Effector memory CD8-positive, alpha-beta T cell (primary cell): ENCODE measurements around the gene DPH3.
"Not testable (repeated sequence)": the region's sequence is repeated elsewhere in the genome, so short reads cannot be mapped to it uniquely, and the experiment has no call there.

Experiments used
- ATAC-seq: fragments of 150-1000 bp; cut with Tn5 transposase; replicated peaks from 2 replicates; pipeline ENCODE4 v1.10.0; 2021; ENCODE audit warnings: mild to moderate bottlenecking, moderate library complexity
- DNase-seq, 3 experiments: peaks; one replicate each; pipeline ENCODE4 v3.0.0; 2021
- H3K27ac Mint-ChIP-seq, 2 donors: one replicate each; pipeline ENCODE4 v1.8.0; 2022; ENCODE audit warnings: mild to moderate bottlenecking in 2 of 2, mixed read lengths in 2 of 2, moderate library complexity in 2 of 2
- H3K27me3 Mint-ChIP-seq, 2 donors: one replicate each; pipeline ENCODE4 v1.8.0; 2022; ENCODE audit warnings: mixed read lengths in 2 of 2
- H3K36me3 Mint-ChIP-seq: one replicate; pipeline ENCODE4 v1.8.0; 2022; ENCODE audit warnings: mild to moderate bottlenecking, moderate library complexity, mixed read lengths; ENCODE audit not compliant: insufficient read depth
- H3K4me1 Mint-ChIP-seq, 2 donors: one replicate each; pipeline ENCODE4 v1.8.0; 2022; ENCODE audit warnings: low read depth in 2 of 2, mixed read lengths in 2 of 2
- H3K4me3 Mint-ChIP-seq, 2 donors: one replicate each; pipeline ENCODE4 v1.8.0; 2022; ENCODE audit warnings: mild to moderate bottlenecking in 2 of 2, mixed read lengths in 2 of 2, moderate library complexity in 2 of 2
- H3K9me3 Mint-ChIP-seq, 2 donors: one replicate each; pipeline ENCODE4 v1.8.0; 2022; ENCODE audit warnings: mixed read lengths in 2 of 2
- total RNA-seq, 9 experiments: gene quantifications; one replicate each; lab custom pipeline; 2026; lab: John Stamatoyannopoulos, UW

The DPH3 gene
- total RNA-seq: 22.2 to 62.2 (median 39.1) reads per million in 9 experiments

- DNase-seq (peak; percentile 99 to 100 (median 99)), ATAC-seq (peak; percentile 91)
- H3K4me3 Mint-ChIP-seq: peak within 1 kb of the TSS; percentile 92 to 96
- H3K9me3 Mint-ChIP-seq: no peaks in the 10 kb centered on the region
- no peaks in the 10 kb centered on the region for H3K27me3 Mint-ChIP-seq
- H3K36me3 Mint-ChIP-seq: peaks cover 12% of the 10 kb centered on the region
- H3K4me1 Mint-ChIP-seq: peaks cover 13 to 25% of the 10 kb centered on the region in 2 donors
- H3K27ac Mint-ChIP-seq: peak within 1 kb of the TSS; percentile 99
These were observed at the start of gene DPH3, which contains the start of gene OXNAD1 for GRCh38 chr3:16264708-16265454. Gene DPH3, minus strand, starts transcription at chr3:16264943. Its CDS starts 67 bp downstream, at chr3:16264876. Gene OXNAD1, plus strand, starts transcription at chr3:16265212. Its CDS starts 5,741 bp downstream, at chr3:16270953.

- DNase-seq (no peak), ATAC-seq (no peak)
- H3K27ac Mint-ChIP-seq: peak overlapping the region; percentile 84 to 97
- no peaks in the 10 kb centered on the region for H3K27me3 Mint-ChIP-seq
- no peaks in the 10 kb centered on the region for H3K9me3 Mint-ChIP-seq
- peaks cover 54% of the 10 kb centered on the region for H3K36me3 Mint-ChIP-seq
- H3K4me1 Mint-ChIP-seq: peaks cover 55 to 68% of the 10 kb centered on the region in 2 donors
- peak overlapping the region; percentile 37 to 51 for H3K4me3 Mint-ChIP-seq
These were observed 49.3 kb upstream of the DPH3 start for GRCh38 chr3:16313886-16314645.

DNA sequence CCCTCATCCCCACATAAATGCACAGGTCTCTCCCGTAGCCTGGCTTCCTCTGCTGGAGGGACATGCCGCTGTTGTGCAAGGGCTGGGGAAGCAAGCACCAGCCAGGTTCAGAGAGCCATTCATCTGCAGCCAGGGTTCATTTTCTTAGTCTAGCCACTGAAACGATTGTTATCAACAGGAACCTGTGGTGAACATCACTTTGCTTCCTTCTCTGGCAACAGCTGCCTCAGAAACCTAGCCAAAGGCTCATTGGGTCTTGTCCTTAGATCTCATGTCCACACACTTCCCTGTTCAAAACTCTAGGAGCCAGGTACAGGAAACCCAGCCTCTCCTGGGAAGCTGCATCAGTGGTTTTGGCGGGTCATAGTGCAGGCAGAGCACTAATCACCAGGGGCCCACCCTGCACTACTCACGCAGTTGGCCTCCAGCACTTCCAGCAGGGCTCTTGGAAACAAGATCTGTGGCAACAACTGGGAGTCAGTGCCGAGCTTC is 47.3 kb upstream of the DPH3 start:
- ATAC-seq (peak; percentile 79), DNase-seq (peak; percentile 52 to 57 (median 52))
- no peaks in the 10 kb centered on the region for H3K27me3 Mint-ChIP-seq
- peak overlapping the region; percentile 92 to 97 for H3K27ac Mint-ChIP-seq
- H3K4me3 Mint-ChIP-seq: peak overlapping the region; percentile 78 to 82
- H3K4me1 Mint-ChIP-seq: peaks cover 56 to 71% of the 10 kb centered on the region in 2 donors
- no peaks in the 10 kb centered on the region for H3K9me3 Mint-ChIP-seq
- peaks cover 49% of the 10 kb centered on the region for H3K36me3 Mint-ChIP-seq

- Mint-ChIP-seq H3K4me1 (peaks cover 54 to 71% of the 10 kb centered on the region in 2 donors), H3K36me3 (peaks cover 37% of the 10 kb centered on the region), H3K27ac (peak overlapping the region; percentile 89 to 94), H3K4me3 (peak overlapping the region in 1 of 2 donors; percentile 76)
- H3K27me3 Mint-ChIP-seq, H3K9me3 Mint-ChIP-seq, ATAC-seq, DNase-seq: not testable (repeated sequence)
These were observed 45.7 kb upstream of the DPH3 start for GRCh38 chr3:16310486-16310885.

DNA sequence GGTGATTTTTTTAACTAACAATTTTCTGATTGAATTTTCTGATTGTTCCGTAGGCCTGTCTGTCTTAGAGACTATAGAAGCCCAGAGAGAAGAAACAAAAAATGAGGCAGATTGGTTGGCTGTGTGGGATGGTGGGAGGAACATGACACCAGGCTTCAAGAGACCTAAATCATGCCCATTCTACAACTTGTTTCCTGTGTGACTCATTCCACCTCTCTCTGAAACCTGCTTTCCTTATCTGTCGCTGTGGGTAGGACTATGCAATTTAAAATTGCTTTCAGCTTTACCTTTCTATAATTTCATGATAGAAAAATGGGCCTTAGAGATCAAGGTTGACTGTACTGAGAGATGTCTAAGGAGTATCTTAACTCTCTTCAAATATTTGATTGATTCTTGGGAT is 44.8 kb upstream of the DPH3 start:
- peaks cover 40% of the 10 kb centered on the region for H3K36me3 Mint-ChIP-seq
- no peaks in the 10 kb centered on the region for H3K9me3 Mint-ChIP-seq
- ATAC-seq (peak; percentile 76), DNase-seq (peak; percentile 27 to 38 (median 36))
- H3K4me1 Mint-ChIP-seq: peaks cover 63 to 75% of the 10 kb centered on the region in 2 donors
- H3K27me3 Mint-ChIP-seq: no peaks in the 10 kb centered on the region
- peak overlapping the region; percentile 89 to 94 for H3K27ac Mint-ChIP-seq
- peak overlapping the region; percentile 70 to 76 for H3K4me3 Mint-ChIP-seq

DNA sequence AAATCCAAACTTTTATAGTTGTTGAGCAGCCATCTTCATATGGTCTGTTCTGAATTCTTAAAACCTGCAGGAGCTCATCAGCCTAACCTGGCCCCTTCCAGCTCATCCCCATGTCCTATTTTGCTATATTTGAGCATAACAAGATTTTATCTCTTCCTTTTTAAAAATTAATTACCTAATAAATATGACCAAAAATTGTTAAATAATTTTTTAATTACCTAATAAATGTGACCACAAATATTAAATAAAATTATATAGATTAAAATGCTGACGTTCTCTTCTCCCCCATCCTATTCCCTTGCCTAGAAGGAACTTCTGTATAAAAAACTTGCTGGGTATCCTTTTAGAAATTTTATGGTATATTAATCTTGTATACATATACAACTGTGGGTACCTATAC is 44.0 kb upstream of the DPH3 start:
- no peaks in the 10 kb centered on the region for H3K27me3 Mint-ChIP-seq
- peaks cover 64 to 77% of the 10 kb centered on the region in 2 donors for H3K4me1 Mint-ChIP-seq
- peak overlapping the region in 1 of 2 donors; percentile 20 for H3K4me3 Mint-ChIP-seq
- H3K9me3 Mint-ChIP-seq: no peaks in the 10 kb centered on the region
- DNase-seq (no peak), ATAC-seq (no peak)
- H3K27ac Mint-ChIP-seq: no peak overlapping the region
- peaks cover 46% of the 10 kb centered on the region for H3K36me3 Mint-ChIP-seq

DNA sequence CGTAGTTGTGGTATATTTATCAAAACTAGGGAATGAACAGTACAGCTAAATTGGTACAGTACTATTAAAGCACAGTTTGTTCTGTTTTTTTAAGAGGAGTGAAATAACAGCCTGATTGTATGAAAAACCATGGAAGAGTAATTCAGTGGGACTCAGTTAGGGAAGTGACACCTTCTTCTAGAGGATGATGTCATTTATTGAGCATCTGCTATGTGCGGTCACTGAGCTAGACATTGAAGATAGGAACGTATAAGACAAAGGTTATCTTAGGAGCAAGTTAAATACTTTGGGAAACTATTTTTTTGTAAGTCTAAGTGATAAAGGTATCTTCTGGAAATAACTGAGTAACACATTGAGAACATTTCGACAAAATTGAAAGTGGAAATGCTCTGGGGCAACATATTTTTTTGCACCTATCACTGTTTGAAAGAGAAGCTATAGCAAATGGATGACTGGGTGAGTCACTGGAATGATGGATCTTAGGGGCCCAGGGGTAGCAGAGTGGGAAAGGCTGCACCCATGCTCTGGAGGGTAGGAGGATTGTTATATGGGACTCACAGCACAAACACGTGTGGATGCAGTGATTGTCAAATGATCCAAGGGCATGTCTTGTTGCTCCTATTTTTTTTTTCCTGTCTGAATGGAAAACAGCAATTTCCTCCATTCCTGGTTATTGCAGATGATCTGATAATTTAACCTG is 43.2 kb upstream of the DPH3 start:
- peaks cover 62 to 73% of the 10 kb centered on the region in 2 donors for H3K4me1 Mint-ChIP-seq
- H3K9me3 Mint-ChIP-seq: no peaks in the 10 kb centered on the region
- peaks cover 50% of the 10 kb centered on the region for H3K36me3 Mint-ChIP-seq

DNA sequence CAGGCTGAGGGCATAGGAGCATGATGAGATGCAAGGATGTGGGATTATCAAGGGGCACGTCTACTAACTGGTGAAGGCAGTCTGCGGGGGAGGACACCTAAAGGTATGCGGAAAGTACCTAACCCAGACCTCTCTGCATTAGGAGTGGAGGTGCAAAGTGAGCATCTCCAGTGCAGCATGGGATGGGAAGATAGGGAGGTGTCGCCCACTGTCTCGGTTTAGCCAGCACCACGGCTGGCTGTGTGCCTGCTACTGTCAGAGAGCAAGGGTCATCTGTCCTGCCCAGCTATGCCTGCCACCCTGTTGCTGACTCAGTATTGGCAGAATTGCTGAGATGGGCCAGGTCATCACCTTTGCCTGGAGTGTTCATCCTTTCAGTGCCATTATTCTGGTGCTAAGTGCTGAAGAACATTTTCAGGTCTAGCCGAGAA is 40.4 kb upstream of the DPH3 start:
- H3K4me3 Mint-ChIP-seq: peak overlapping the region; percentile 17 to 65
- no peaks in the 10 kb centered on the region for H3K9me3 Mint-ChIP-seq
- DNase-seq: peak; percentile 33 to 38 (median 36)
- H3K27me3 Mint-ChIP-seq: no peaks in the 10 kb centered on the region
- H3K4me1 Mint-ChIP-seq: peaks cover 66 to 83% of the 10 kb centered on the region in 2 donors
- H3K36me3 Mint-ChIP-seq: peaks cover 54% of the 10 kb centered on the region
- H3K27ac Mint-ChIP-seq: peak overlapping the region; percentile 73 to 93
- ATAC-seq: peak; percentile 42

More for the DNA sequence above, 43.2 kb upstream of the DPH3 start:
- ATAC-seq (no peak), DNase-seq (no peak)
- H3K27ac Mint-ChIP-seq: peak overlapping the region in 1 of 2 donors; percentile 68
- no peaks in the 10 kb centered on the region for H3K27me3 Mint-ChIP-seq
- H3K4me3 Mint-ChIP-seq: peak overlapping the region in 1 of 2 donors; percentile 3

DNA sequence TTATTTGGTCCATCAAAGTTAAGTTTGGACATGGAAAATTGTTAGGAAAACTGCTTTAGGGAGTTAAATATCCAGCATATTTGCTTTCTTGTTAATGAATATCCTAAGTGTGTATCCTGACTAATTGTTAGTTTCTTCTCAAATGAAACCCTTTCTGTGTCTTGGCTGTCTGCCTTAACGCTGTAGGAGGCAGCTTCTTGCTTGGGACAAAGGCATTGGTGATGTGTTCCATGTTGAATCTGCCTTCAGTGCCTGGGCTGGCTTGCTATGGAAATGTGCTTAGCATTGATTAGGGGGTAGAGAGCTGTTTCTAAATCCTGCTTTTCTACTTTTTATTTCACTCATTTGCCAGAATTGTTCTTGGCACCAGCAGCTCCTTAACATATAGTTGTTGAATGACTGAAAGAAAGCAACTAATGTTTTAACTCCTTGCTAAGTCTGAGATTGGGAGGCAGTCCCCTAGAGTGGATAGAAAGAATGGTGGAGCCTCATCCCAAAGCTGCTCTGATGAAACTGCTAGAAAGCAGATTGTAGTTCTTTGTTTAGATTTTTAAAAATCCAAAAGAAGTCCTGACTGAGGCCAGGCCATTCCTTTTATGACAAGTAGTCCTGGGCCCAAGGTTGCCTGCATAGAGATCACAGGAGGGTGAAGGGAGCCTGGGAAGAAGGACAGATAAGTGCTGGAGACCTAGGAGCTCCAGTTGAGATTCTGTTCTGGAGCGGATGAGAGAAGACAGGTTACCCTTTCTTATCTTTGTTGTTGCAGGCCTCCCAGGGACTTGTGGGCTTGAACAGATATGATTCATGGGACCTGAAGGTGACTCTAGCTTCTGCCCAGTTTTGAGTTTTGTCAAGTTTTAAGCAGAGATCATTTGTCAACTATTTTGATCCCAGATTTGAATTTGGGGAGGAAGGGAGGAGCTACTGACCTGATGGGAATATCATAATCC is 39.6 kb upstream of the DPH3 start:
- H3K36me3 Mint-ChIP-seq: peaks cover 58% of the 10 kb centered on the region
- ATAC-seq: no peak
- H3K4me3 Mint-ChIP-seq: peak overlapping the region; percentile 2 to 65
- H3K27ac Mint-ChIP-seq: peak overlapping the region; percentile 73 to 93
- no peak for DNase-seq
- H3K27me3 Mint-ChIP-seq: no peaks in the 10 kb centered on the region
- no peaks in the 10 kb centered on the region for H3K9me3 Mint-ChIP-seq
- H3K4me1 Mint-ChIP-seq: peaks cover 65 to 83% of the 10 kb centered on the region in 2 donors

- no peak for ATAC-seq
These were observed 38.4 kb upstream of the DPH3 start for GRCh38 chr3:16303037-16303575.

DNA sequence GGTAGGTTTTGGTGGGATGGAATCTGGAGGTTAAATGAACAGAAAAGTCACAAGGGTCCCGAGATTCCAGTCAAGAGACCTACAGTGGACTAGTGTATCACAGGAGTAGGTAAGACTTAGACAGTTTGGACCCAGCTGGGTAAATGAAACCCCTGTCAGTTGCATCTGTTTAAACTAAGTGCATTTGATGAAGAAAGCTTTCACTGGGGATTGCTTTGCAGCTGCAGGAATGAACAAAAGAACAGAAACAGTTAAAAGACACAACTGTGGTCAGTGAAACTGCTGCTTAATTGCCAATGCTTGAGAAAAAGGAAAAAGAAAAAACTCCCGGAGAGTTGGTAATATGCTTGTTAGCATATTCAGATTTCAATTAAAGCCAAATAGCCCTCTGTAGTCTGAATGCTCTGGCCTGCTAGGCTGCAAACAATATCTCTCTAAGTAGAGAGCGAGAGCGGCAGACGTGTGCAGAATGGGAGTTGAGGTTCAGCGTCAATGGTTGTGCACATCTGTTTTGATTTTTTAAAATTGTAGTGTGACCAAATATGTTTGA is 37.4 kb upstream of the DPH3 start:
- H3K36me3 Mint-ChIP-seq: peaks cover 57% of the 10 kb centered on the region
- H3K9me3 Mint-ChIP-seq: no peaks in the 10 kb centered on the region
- no peaks in the 10 kb centered on the region for H3K27me3 Mint-ChIP-seq

More at GRCh38 chr3:16303037-16303575, 38.4 kb upstream of the DPH3 start:
- Mint-ChIP-seq H3K4me3 (peak overlapping the region in 1 of 2 donors; percentile 89), H3K36me3 (peaks cover 62% of the 10 kb centered on the region), H3K27me3 (no peaks in the 10 kb centered on the region), H3K9me3 (no peaks in the 10 kb centered on the region), H3K4me1 (peaks cover 68 to 90% of the 10 kb centered on the region in 2 donors), H3K27ac (peak overlapping the region; percentile 88 to 96)
- no peak for DNase-seq

More for the DNA sequence above, 37.4 kb upstream of the DPH3 start:
- Mint-ChIP-seq H3K4me1 (peaks cover 63 to 83% of the 10 kb centered on the region in 2 donors), H3K4me3 (peak overlapping the region; percentile 77 to 89), H3K27ac (peak overlapping the region; percentile 88 to 96)
- DNase-seq: no peak
- ATAC-seq: no peak
